Measurements from ENCODE around the gene WDHD1.
"Not testable (repeated sequence)": the region's sequence is repeated elsewhere in the genome, so short reads cannot be mapped to it uniquely, and the experiment has no call there.

The WDHD1 gene

DNA sequence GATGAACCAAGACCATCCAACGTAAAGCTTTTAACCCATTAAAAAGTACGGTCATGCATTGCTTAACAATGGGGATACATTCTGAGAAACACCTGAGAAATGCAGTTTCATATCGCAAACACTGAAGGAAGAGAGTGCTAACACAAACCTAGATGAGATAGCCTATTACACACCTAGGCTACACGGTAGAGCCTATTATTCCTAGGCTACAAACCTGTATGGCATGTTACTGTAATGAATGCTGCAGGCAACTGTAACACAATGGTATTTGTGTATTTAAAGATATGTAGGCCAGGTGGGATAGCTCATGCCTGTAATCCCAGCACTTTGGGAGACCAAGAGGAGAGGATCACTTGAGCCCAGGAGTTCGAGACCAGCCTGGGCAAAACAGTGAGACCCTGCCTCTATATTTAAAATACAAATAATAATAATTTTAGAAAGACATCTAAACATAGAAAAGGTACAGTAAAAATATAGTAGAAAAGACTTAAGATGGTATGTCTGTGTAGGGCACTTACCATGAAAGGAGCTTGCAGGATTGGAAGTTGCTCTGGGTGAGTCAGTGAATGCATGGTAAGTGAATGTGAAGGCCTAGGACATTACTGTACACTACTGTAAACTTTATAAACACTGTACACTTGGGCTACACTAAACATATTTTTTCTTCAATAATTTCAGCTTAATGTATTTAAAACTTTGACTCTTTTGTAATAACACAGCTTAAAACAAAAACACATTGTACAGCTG is 128.9 kb downstream of the WDHD1 start:
- not testable (repeated sequence) for H3K36me3 Mint-ChIP-seq; H3K4me3 Mint-ChIP-seq; H3K27ac Mint-ChIP-seq; H3K27me3 Mint-ChIP-seq; ATAC-seq (replicated peaks); DNase-seq; H3K9me3 Mint-ChIP-seq
- H3K4me1 Mint-ChIP-seq: peaks cover 7 to 14% of the 10 kb centered on the region in 2 donors

DNA sequence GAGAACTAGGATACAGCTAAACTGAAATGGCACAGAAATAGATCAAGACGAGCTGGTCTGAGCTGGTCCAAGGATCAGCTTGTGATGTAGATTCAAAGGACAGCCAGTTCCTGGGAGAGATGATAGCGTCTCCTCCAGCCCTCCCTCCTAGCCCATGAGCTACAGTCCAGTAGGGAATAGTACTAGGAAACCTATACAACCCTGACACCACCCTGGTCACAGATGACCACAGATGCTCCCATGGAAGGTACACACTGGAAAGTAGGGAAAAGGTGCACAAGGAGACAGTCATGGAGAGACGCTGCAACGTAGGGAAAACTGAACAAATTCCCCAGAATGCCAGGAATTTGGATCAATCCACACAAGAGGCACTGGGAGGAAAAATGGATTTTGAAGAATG is 131.2 kb downstream of the WDHD1 start:
- Mint-ChIP-seq H3K27ac (no peak overlapping the region), H3K4me3 (no peak overlapping the region), H3K9me3 (no peaks in the 10 kb centered on the region), H3K36me3 (peaks cover 0 to 6% of the 10 kb centered on the region in 2 donors), H3K27me3 (no peaks in the 10 kb centered on the region), H3K4me1 (peaks cover 11 to 15% of the 10 kb centered on the region in 2 donors)
- no peak for DNase-seq
- no peak for ATAC-seq (replicated peaks)

DNA sequence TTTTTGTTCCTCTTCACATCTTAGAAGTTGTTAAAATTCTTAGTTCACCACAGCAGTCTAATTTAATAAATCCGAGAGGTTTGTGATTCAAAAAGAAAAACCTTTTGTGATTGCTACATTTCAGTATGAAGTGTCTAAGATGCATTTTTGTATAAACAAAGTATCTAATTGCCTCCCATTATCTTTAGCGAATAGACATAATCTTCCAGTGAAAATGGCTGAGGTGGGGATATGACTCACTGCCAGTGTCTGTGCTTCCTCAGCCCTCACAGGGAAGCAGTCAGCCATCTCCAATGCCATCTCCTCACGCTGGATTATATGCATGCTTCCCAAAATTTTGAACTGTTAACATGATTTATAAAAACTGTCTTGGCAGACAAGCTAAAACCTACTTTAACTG is 131.9 kb downstream of the WDHD1 start:
- H3K27ac Mint-ChIP-seq: no peak overlapping the region
- ATAC-seq (replicated peaks): no peak
- H3K36me3 Mint-ChIP-seq: peaks cover 0 to 8% of the 10 kb centered on the region in 2 donors
- no peak for DNase-seq
- H3K9me3 Mint-ChIP-seq: no peaks in the 10 kb centered on the region
- no peak overlapping the region for H3K4me3 Mint-ChIP-seq
- H3K4me1 Mint-ChIP-seq: peaks cover 10 to 17% of the 10 kb centered on the region in 2 donors
- H3K27me3 Mint-ChIP-seq: no peaks in the 10 kb centered on the region

DNA sequence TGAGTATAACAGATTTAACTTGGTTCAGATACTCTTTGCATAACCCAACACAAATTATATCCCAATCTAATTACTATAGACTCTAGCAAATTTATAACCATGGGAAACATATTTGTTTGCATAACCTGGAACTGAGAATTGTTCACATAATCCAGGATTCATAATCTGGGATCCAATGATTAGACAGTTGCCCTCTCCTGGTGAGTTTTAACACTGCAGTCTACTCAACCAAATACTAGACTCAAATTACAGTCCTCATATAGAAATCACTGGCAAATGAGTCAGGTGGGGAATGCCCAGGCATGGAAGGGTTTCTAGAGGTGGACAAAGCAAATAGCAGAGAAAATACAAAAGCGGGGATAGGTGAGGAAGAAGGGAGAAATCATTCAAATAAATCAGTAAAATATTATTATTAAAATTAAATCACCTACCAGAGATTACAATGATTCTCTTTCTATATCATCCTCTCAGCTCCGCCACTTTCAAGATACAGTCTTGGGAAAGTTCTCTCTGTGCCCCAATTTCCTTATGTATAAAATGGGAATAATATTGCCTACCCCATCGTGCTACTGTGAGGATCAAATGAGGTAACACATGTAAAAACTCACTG is 133.6 kb downstream of the WDHD1 start:
- Mint-ChIP-seq H3K27ac (no peak overlapping the region), H3K9me3 (peaks cover 0 to 4% of the 10 kb centered on the region in 2 donors), H3K4me3 (no peak overlapping the region), H3K27me3 (no peaks in the 10 kb centered on the region), H3K36me3 (peaks cover 0 to 8% of the 10 kb centered on the region in 2 donors), H3K4me1 (peaks cover 18 to 32% of the 10 kb centered on the region in 2 donors)
- DNase-seq: no peak
- ATAC-seq (replicated peaks): peak; percentile 35 to 59

DNA sequence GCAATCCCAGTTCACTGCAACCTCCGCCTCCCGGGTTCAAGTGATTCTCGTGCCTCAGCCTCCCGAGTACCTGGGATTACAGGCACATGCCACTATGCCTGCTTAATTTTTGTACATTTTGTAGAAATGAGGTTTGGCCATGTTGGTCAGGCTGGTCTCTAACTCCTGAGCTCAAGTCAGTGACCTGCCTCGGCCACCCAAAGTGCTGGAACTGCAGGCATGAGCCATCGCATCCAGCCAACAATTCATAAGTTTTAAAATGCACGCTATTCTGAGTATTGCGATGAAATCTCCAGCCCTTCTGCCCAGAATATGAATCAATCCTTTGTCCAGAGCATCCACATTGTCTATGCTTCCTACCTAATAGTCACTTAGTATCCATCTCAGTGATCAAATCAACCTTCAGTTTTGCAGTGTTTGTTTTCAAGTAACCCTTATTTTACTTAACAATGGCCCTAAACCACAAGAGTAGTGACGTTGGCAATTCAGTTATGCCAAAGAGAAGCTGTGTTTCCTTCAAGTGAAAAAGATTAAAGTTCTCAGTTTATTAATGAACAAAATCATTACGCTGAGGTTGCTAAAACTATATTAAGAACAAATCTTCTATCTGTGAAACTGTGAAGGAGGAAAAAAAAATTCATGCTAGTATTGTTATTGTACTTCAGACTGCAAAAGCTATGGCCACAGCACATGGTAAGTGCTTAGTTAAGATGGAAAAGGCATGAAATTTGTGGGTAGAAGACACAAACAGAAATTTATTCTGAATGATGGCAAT is 135.2 kb downstream of the WDHD1 start:
- Mint-ChIP-seq H3K27me3 (no peaks in the 10 kb centered on the region), H3K27ac (peak overlapping the region; percentile 47), H3K4me1 (peaks cover 22 to 34% of the 10 kb centered on the region in 2 donors), H3K4me3 (no peak overlapping the region), H3K36me3 (peaks cover 0 to 8% of the 10 kb centered on the region in 2 donors), H3K9me3 (peaks cover 0 to 4% of the 10 kb centered on the region in 2 donors)
- DNase-seq: no peak
- ATAC-seq (replicated peaks): no peak

DNA sequence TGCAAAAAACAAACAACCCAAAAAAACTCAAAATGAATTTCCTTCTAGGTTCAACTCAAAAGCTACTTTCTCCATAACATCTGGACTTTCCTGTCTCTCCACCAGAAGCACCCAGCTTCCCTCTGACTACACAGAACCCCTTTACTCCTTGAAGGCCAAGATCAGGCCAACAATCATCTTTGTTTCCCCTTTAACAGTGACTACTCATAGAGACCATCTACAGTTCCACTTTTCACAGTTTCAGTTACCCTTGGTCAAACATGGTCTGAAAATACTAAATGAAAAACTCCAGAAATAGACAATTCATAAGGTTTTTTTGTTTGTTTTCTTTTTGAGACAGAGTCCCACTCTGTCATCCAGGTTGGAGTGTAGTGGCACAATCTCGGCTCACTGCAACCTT is 136.1 kb downstream of the WDHD1 start:
- Mint-ChIP-seq H3K27me3 (no peaks in the 10 kb centered on the region), H3K4me1 (peaks cover 25 to 37% of the 10 kb centered on the region in 2 donors), H3K9me3 (peaks cover 0 to 4% of the 10 kb centered on the region in 2 donors), H3K36me3 (peaks cover 0 to 8% of the 10 kb centered on the region in 2 donors), H3K4me3 (peak overlapping the region in 1 of 2 donors; percentile 36), H3K27ac (peak overlapping the region; percentile 22)
- no peak for DNase-seq
- ATAC-seq (replicated peaks): peak; percentile 98 to 99

DNA sequence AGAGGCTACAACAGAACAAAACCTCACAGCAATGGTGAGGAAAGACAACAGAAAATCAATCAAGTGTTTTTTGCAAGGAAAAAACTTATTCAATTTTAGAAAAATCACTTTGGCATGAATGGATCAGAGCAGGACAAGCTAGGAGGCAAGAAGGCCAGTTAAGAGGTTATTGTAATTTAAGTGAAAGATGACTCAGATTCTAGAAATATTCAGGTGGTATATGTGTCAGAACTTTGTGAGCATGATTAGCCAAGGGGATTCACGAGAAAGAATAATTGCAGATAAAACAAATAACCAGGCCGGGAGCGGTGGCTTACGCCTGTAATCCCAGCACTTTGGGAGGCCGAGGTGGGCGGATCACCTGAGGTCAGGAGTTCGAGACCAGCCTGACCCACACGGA is 137.0 kb downstream of the WDHD1 start:
- peak overlapping the region; percentile 70 for H3K27ac Mint-ChIP-seq
- DNase-seq: no peak
- H3K9me3 Mint-ChIP-seq: peaks cover 0 to 4% of the 10 kb centered on the region in 2 donors
- H3K4me1 Mint-ChIP-seq: peaks cover 23 to 37% of the 10 kb centered on the region in 2 donors
- H3K36me3 Mint-ChIP-seq: peaks cover 0 to 8% of the 10 kb centered on the region in 2 donors
- ATAC-seq (replicated peaks): peak in 1 of 2 donors; percentile 38
- H3K27me3 Mint-ChIP-seq: no peaks in the 10 kb centered on the region
- peak overlapping the region; percentile 1 to 9 for H3K4me3 Mint-ChIP-seq

Data from stimulated activated naive B cell treated with anti-CD40 and anti-IgM and Interleukin-4, amounts not matched to agents 10 μg/mL and 1 μg/mL and 100 μg/mL, for 72 hours (primary cell).